Suprapubic skin (tissue), 4 donors: Measurements from ENCODE around the gene ZBTB16.

Experiments
- EP300 ChIP-seq: sonication (generic); formaldehyde crosslinking; IDR thresholded peaks from one replicate; pipeline ENCODE4 v1.6.1; 2017; ENCODE audit warnings: antibody characterized with exemption
- POLR2A ChIP-seq, 2 donors: fragments of 450-650 bp; IDR thresholded peaks; one replicate each; pipeline ENCODE4 v1.6.1; 2017; ENCODE audit warnings: antibody characterized with exemption in 2 of 2, mild to moderate bottlenecking in 2 of 2, moderate library complexity in 2 of 2
- POLR2AphosphoS5 ChIP-seq, 3 donors: sonication (generic); formaldehyde crosslinking; IDR thresholded peaks; one replicate each; pipeline ENCODE4 v1.6.1; 2017; ENCODE audit warnings: antibody characterized with exemption in 3 of 3
- TF ChIP-seq, protein P1 (sequence below), 2 donors: fragments of 200-600 bp in 1 of 2; fragments of 450-650 bp in 1 of 2; sonication (generic) in 1 of 2; IDR thresholded peaks; one replicate each; pipeline ENCODE4 v1.5.1; 2016 to 2019; ENCODE audit warnings: antibody characterized with exemption in 2 of 2, mild to moderate bottlenecking in 1 of 2, moderate library complexity in 1 of 2

DNA sequence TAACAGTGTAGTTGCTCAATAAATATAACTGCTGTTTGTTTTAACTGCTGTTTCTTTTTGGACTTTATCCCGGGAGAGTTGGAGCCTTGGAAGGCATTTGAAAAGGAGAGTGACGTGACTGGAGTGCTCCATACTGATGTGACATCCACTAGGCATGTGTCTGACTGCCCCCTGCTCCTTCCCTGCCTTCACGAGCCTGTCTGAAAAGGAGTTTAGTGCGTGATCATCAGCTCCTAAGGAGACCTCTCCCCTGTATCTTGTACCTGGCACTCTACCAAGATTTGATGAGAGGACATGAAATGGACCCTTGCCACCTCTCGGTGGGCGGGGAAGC lies 22.9 kb downstream of the ZBTB16 start:
- TF ChIP-seq, protein P1, sequence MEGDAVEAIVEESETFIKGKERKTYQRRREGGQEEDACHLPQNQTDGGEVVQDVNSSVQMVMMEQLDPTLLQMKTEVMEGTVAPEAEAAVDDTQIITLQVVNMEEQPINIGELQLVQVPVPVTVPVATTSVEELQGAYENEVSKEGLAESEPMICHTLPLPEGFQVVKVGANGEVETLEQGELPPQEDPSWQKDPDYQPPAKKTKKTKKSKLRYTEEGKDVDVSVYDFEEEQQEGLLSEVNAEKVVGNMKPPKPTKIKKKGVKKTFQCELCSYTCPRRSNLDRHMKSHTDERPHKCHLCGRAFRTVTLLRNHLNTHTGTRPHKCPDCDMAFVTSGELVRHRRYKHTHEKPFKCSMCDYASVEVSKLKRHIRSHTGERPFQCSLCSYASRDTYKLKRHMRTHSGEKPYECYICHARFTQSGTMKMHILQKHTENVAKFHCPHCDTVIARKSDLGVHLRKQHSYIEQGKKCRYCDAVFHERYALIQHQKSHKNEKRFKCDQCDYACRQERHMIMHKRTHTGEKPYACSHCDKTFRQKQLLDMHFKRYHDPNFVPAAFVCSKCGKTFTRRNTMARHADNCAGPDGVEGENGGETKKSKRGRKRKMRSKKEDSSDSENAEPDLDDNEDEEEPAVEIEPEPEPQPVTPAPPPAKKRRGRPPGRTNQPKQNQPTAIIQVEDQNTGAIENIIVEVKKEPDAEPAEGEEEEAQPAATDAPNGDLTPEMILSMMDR (IDR thresholded peaks at IDR 0.05): no peak
- TF ChIP-seq EP300: no peak
- TF ChIP-seq POLR2AphosphoS5 (IDR thresholded peaks at IDR 0.05): no peak
- TF ChIP-seq POLR2A (IDR thresholded peaks at IDR 0.05): no peak
